ENCODE data around the gene DEDD2.

- peak; percentile 73 for TF ChIP-seq CTCF (IDR thresholded peaks at IDR 0.05)
- TF ChIP-seq TAF1 (IDR thresholded peaks at IDR 0.05; ENCODE audit: borderline replicate concordance, low read depth, low read length) = no peak
- TF ChIP-seq GATA2 (CRISPR knock-in tag; IDR thresholded peaks at IDR 0.05) = no peak
- no peak for TF ChIP-seq YY1 (IDR thresholded peaks at IDR 0.05; ENCODE audit: low read depth)
- no peak for TF ChIP-seq MAX (IDR thresholded peaks at IDR 0.05; ENCODE audit: low read depth)
- no peak for TF ChIP-seq USF2 (IDR thresholded peaks at IDR 0.05; ENCODE audit: borderline replicate concordance, low read depth, low read length)
- peak; percentile 10; the same call in 1 of the 2 replicates for TF ChIP-seq JUND (IDR thresholded peaks at IDR 0.05)
- peak; percentile 72 for TF ChIP-seq POLR2AphosphoS5 (IDR thresholded peaks at IDR 0.05; ENCODE audit: low read depth, low read length)
- no peak for TF ChIP-seq RFX5 (IDR thresholded peaks at IDR 0.05; ENCODE audit: low read length)
These were observed 28.9 kb upstream of the DEDD2 start for GRCh38 chr19:42246143-42246921.
